Measurements from ENCODE around the gene BEND7.

Gene BEND7

DNA sequence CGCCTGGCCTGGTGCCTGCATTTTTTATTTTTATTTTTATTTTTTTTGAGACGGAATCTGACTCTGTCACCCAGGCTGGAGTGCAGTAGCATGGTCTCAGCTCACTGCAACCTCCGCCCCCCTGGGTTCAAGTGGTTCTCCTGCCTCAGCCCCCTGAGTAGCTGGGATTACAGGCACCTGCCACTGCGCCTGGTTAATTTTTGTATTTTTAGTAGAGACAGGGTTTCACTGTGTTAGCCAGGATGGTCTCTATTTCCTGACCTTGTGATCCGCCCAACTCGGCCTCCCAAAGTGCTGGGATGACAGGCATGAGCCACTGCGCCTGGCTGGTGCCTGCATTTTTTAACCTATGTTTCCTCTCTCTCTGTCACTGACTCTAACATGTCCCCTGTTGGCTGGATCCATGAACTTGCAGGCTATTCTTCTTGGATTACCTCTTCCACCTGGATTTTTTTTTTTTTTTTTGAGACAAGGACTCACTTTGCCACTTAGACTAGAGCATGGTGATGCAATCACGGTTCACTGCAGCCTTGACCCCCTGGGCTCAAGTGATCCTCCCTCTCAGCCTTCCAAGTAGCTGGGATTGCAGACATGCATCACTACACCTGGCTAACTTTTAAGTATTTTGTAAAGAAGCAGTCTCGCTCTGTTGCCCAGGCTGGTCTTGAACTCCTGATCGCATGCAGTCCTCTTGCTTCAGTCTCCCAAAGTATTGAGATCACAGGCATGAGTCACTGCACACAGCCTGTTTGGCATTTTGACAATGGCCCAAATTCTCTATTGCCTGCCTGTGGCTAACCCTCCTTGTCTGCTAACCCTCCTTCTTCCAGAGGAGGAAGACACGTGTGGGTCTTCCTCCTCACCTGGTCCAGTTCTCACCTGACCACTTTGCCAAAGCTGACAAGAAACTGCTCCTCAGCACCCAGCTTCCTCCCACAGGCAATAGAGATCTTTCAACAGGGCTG lies 34.9 kb upstream of the BEND7 start:
- TF ChIP-seq, protein P1, sequence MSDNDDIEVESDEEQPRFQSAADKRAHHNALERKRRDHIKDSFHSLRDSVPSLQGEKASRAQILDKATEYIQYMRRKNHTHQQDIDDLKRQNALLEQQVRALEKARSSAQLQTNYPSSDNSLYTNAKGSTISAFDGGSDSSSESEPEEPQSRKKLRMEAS (IDR thresholded peaks at IDR 0.05; ENCODE audit: low read depth, low read length): no peak
- no peak for TF ChIP-seq MYC (IDR thresholded peaks at IDR 0.05; ENCODE audit: low read depth, low read length)
- no peak for TF ChIP-seq POLR2A (IDR thresholded peaks at IDR 0.05; ENCODE audit: extremely low read depth, insufficient read length)
- TF ChIP-seq, protein P2, sequence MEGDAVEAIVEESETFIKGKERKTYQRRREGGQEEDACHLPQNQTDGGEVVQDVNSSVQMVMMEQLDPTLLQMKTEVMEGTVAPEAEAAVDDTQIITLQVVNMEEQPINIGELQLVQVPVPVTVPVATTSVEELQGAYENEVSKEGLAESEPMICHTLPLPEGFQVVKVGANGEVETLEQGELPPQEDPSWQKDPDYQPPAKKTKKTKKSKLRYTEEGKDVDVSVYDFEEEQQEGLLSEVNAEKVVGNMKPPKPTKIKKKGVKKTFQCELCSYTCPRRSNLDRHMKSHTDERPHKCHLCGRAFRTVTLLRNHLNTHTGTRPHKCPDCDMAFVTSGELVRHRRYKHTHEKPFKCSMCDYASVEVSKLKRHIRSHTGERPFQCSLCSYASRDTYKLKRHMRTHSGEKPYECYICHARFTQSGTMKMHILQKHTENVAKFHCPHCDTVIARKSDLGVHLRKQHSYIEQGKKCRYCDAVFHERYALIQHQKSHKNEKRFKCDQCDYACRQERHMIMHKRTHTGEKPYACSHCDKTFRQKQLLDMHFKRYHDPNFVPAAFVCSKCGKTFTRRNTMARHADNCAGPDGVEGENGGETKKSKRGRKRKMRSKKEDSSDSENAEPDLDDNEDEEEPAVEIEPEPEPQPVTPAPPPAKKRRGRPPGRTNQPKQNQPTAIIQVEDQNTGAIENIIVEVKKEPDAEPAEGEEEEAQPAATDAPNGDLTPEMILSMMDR (IDR thresholded peaks at IDR 0.05; ENCODE audit: low read depth, low read length): no peak
- no peak overlapping the region for H3K4me3 ChIP-seq (ENCODE audit: low read depth, low read length)
- no peak for DNase-seq (ENCODE audit: low read depth)

DNA sequence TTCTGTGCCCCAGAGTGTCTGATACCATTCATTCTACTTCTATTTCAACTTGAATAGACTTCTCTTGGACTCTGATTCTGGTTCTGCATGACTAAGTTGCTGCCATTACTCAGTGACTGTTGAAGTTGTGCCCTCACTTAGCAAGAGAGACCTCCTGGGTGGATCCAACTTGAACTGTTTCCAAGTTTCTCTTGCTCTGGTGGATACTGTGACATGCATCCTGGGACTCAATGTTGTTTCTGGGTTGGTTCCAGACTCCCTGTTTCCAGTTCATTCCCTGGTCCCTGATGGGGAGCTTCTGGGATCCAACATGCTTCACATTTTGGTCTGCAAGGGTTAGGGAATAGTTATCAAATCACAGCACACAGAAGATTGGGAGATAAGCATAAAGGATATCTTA lies 31.8 kb upstream of the BEND7 start:
- TF ChIP-seq, protein P2 (IDR thresholded peaks at IDR 0.05; ENCODE audit: low read depth, low read length): no peak
- TF ChIP-seq, protein P1 (IDR thresholded peaks at IDR 0.05; ENCODE audit: low read depth, low read length): no peak
- no peak for TF ChIP-seq MYC (IDR thresholded peaks at IDR 0.05; ENCODE audit: low read depth, low read length)
- TF ChIP-seq POLR2A (IDR thresholded peaks at IDR 0.05; ENCODE audit: extremely low read depth, insufficient read length): no peak
- no peak overlapping the region for H3K4me3 ChIP-seq (ENCODE audit: low read depth, low read length)
- DNase-seq (ENCODE audit: low read depth): no peak

DNA sequence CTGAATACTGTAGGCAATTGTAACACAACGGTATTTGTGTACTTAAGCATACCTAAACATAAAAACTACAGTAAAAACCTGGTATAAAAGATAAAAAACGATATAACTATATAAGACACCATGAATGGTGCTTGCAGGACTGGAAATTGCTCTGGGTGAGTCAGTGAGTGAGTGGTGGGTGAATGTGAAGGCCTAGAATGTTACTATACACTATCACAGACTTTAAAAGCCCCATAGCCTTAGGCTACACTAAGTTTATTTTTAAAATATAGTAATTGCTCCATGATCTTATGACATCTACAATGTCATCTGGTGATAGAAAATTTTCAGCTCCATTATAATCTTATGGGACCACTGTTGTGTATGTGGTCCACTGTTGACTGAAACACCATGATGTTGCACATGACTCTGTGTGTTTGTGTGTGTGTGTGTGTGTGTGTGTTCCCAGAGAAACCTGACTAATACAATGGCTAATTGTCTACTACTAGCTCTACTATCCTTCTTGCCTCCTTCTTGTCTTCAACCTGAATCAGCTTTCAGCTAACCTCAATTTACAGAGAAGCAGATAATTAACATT lies 30.4 kb upstream of the BEND7 start:
- DNase-seq (ENCODE audit: low read depth): no peak

DNA sequence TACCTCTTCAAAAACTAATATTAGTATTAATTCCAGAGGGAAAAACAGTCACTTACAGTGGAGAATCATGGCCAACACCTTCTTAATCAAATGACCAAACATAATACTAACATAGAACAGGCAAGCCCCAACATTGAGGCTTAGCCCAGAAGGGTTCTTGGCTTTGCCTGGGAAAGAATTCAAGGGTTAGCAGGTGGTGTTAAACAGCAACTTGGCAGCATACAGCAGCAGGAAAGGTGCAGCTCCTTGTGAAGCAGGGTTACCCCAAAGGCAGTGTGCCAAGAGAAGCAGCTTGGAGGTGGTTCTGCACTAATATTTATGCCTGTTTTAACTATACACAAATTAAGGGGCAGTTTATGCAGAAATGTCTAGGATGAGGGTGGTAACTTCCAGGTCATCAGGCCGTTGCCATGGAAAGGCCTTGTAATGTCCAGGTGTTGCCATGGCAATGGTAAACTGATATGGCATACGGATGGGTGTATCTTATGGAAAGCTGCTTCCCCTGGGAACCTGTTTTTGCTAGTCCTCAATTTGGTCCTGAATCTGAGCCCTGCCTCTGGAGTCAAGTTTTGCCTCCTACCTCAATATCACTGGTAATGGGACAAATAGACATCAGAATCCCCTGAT lies 27.2 kb upstream of the BEND7 start:
- TF ChIP-seq, protein P1 (IDR thresholded peaks at IDR 0.05; ENCODE audit: low read depth, low read length): no peak
- TF ChIP-seq MYC (IDR thresholded peaks at IDR 0.05; ENCODE audit: low read depth, low read length) (no peak), POLR2A (IDR thresholded peaks at IDR 0.05; ENCODE audit: extremely low read depth, insufficient read length) (no peak)
- TF ChIP-seq, protein P2 (IDR thresholded peaks at IDR 0.05; ENCODE audit: low read depth, low read length): no peak
- no peak for DNase-seq (ENCODE audit: low read depth)
- H3K4me3 ChIP-seq (ENCODE audit: low read depth, low read length): no peak overlapping the region

More for the DNA sequence above, 30.4 kb upstream of the BEND7 start:
- no peak overlapping the region for H3K4me3 ChIP-seq (ENCODE audit: low read depth, low read length)
- TF ChIP-seq, protein P2 (IDR thresholded peaks at IDR 0.05; ENCODE audit: low read depth, low read length): no peak
- TF ChIP-seq, protein P1 (IDR thresholded peaks at IDR 0.05; ENCODE audit: low read depth, low read length): no peak
- TF ChIP-seq POLR2A (IDR thresholded peaks at IDR 0.05; ENCODE audit: extremely low read depth, insufficient read length): no peak
- no peak for TF ChIP-seq MYC (IDR thresholded peaks at IDR 0.05; ENCODE audit: low read depth, low read length)

DNA sequence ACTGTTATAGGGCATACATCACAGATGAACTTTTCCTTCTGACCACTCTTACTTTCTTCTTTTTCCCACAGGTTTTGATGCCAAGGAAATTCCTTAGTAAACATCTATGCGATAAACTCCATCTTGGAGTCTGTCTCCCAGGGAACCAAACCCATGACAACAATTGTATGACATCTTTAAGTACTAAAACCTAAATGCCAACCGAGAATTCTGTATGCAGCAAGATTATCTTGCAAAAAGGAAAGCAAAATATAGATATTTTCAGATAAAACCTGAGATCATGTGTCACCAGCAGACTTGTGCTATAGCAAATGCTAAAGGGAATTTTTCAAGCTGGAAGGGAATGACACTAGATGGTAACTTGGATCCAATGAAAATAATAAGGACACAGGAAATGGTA lies 22.0 kb upstream of the BEND7 start:
- no peak for DNase-seq (ENCODE audit: low read depth)
- H3K4me3 ChIP-seq (ENCODE audit: low read depth, low read length): no peak overlapping the region
- TF ChIP-seq, protein P2 (IDR thresholded peaks at IDR 0.05; ENCODE audit: low read depth, low read length): no peak
- TF ChIP-seq, protein P1 (IDR thresholded peaks at IDR 0.05; ENCODE audit: low read depth, low read length): no peak
- TF ChIP-seq MYC (IDR thresholded peaks at IDR 0.05; ENCODE audit: low read depth, low read length) (no peak), POLR2A (IDR thresholded peaks at IDR 0.05; ENCODE audit: extremely low read depth, insufficient read length) (no peak)

Data from NB4 (cell line).